Activated T-cell treated with anti-CD3 and anti-CD28 coated beads, Interleukin-2, amount 50 U/mL, for 72 hours (primary cell): ENCODE measurements around the gene ZFPM1. TPM values are rescaled to one million over a fixed set of nuclear protein-coding genes. Genes with fewer than 3 reads are reported as not detected.

Experiments
- ATAC-seq, 2 donors: fragments of 150-1000 bp; cut with Tn5 transposase; replicated peaks in 1 of 2; 2 replicates each; pipeline ENCODE4 v1.10.0; 2021; ENCODE audit warnings: moderate library complexity in 2 of 2, mild to moderate bottlenecking in 1 of 2
- DNase-seq, 2 donors: peaks; one replicate each; pipeline ENCODE4 v3.0.0; 2021 to 2022; ENCODE audit warnings: mixed read lengths in 1 of 2
- H3K27ac Mint-ChIP-seq: one replicate; pipeline ENCODE4 v1.8.0; 2022; ENCODE audit warnings: mild to moderate bottlenecking, moderate library complexity, mixed read lengths
- H3K27me3 Mint-ChIP-seq: one replicate; pipeline ENCODE4 v1.8.0; 2022; ENCODE audit warnings: low read depth, mixed read lengths
- H3K36me3 Mint-ChIP-seq, 2 donors: one replicate each; pipeline ENCODE4 v1.8.0; 2022; ENCODE audit warnings: mixed read lengths in 2 of 2, mild to moderate bottlenecking in 1 of 2; ENCODE audit not compliant: insufficient read depth in 2 of 2
- H3K4me1 Mint-ChIP-seq: one replicate; pipeline ENCODE4 v1.8.0; 2022; ENCODE audit warnings: low read depth, mixed read lengths
- H3K4me3 Mint-ChIP-seq, 2 donors: one replicate each; pipeline ENCODE4 v1.8.0; 2022; ENCODE audit warnings: mild to moderate bottlenecking in 2 of 2, mixed read lengths in 2 of 2, moderate library complexity in 2 of 2
- H3K9me3 Mint-ChIP-seq, 2 donors: one replicate each; pipeline ENCODE4 v1.8.0; 2022; ENCODE audit warnings: mixed read lengths in 2 of 2
- total RNA-seq, 2 donors: library from RNA; stranded (reverse); gene quantifications; one replicate each; pipeline ENCODE4 v1.2.3, GENCODE V29; 2022

The ZFPM1 gene
- total RNA-seq, 2 donors from 2014 or later: 12.2 to 13.8 TPM

- Mint-ChIP-seq H3K36me3 (no peaks in the 10 kb centered on the region), H3K9me3 (no peaks in the 10 kb centered on the region), H3K4me1 (no peaks in the 10 kb centered on the region), H3K4me3 (no peak overlapping the region), H3K27me3 (peaks cover 8% of the 10 kb centered on the region), H3K27ac (no peak overlapping the region)
- no peak for DNase-seq
- no peak for ATAC-seq
Observed at GRCh38 chr16:88432753-88433152, 20.3 kb upstream of the ZFPM1 start.

- Mint-ChIP-seq H3K4me3 (no peak overlapping the region), H3K9me3 (no peaks in the 10 kb centered on the region), H3K4me1 (no peaks in the 10 kb centered on the region), H3K27ac (no peak overlapping the region), H3K36me3 (no peaks in the 10 kb centered on the region), H3K27me3 (peaks cover 8% of the 10 kb centered on the region)
- no peak for ATAC-seq
- DNase-seq: no peak
Observed at GRCh38 chr16:88433632-88434352, 19.3 kb upstream of the ZFPM1 start.

- no peaks in the 10 kb centered on the region for H3K9me3 Mint-ChIP-seq
- H3K36me3 Mint-ChIP-seq: no peaks in the 10 kb centered on the region
Observed at GRCh38 chr16:88434353-88434690, 18.8 kb upstream of the ZFPM1 start.

GRCh38 chr16:88434746-88435145 is 18.3 kb upstream of the ZFPM1 start:
- H3K27me3 Mint-ChIP-seq: peaks cover 8% of the 10 kb centered on the region
- H3K4me3 Mint-ChIP-seq: no peak overlapping the region
- no peak overlapping the region for H3K27ac Mint-ChIP-seq
- no peaks in the 10 kb centered on the region for H3K4me1 Mint-ChIP-seq
- DNase-seq (no peak), ATAC-seq (no peak)
- H3K9me3 Mint-ChIP-seq: no peaks in the 10 kb centered on the region
- H3K36me3 Mint-ChIP-seq: no peaks in the 10 kb centered on the region

More at GRCh38 chr16:88434353-88434690, 18.8 kb upstream of the ZFPM1 start:
- H3K4me3 Mint-ChIP-seq: no peak overlapping the region
- H3K27me3 Mint-ChIP-seq: peaks cover 8% of the 10 kb centered on the region
- ATAC-seq (no peak), DNase-seq (no peak)
- H3K27ac Mint-ChIP-seq: no peak overlapping the region
- no peaks in the 10 kb centered on the region for H3K4me1 Mint-ChIP-seq

- no peak overlapping the region for H3K27ac Mint-ChIP-seq
- no peak overlapping the region for H3K4me3 Mint-ChIP-seq
- no peaks in the 10 kb centered on the region for H3K9me3 Mint-ChIP-seq
- no peak for DNase-seq
- no peaks in the 10 kb centered on the region for H3K4me1 Mint-ChIP-seq
- ATAC-seq: no peak
- no peaks in the 10 kb centered on the region for H3K36me3 Mint-ChIP-seq
- peaks cover 8% of the 10 kb centered on the region for H3K27me3 Mint-ChIP-seq
Observed at GRCh38 chr16:88435437-88436355, 17.4 kb upstream of the ZFPM1 start.

- Mint-ChIP-seq H3K27me3 (peaks cover 3% of the 10 kb centered on the region), H3K4me3 (no peak overlapping the region), H3K9me3 (no peaks in the 10 kb centered on the region), H3K27ac (no peak overlapping the region), H3K4me1 (no peaks in the 10 kb centered on the region), H3K36me3 (no peaks in the 10 kb centered on the region)
- ATAC-seq (no peak), DNase-seq (no peak)
Observed at GRCh38 chr16:88436796-88437195, 16.3 kb upstream of the ZFPM1 start.

- Mint-ChIP-seq H3K4me1 (no peaks in the 10 kb centered on the region), H3K27me3 (no peaks in the 10 kb centered on the region), H3K27ac (no peak overlapping the region), H3K9me3 (no peaks in the 10 kb centered on the region), H3K36me3 (no peaks in the 10 kb centered on the region), H3K4me3 (no peak overlapping the region)
- peak; percentile 62 to 71 for ATAC-seq
- DNase-seq: peak; percentile 73 to 79
Observed at GRCh38 chr16:88437367-88437964, 15.6 kb upstream of the ZFPM1 start.

- no peaks in the 10 kb centered on the region for H3K4me1 Mint-ChIP-seq
- H3K27ac Mint-ChIP-seq: no peak overlapping the region
- H3K9me3 Mint-ChIP-seq: no peaks in the 10 kb centered on the region
- ATAC-seq (no peak), DNase-seq (no peak)
- no peaks in the 10 kb centered on the region for H3K27me3 Mint-ChIP-seq
- no peaks in the 10 kb centered on the region for H3K36me3 Mint-ChIP-seq
- H3K4me3 Mint-ChIP-seq: no peak overlapping the region
Observed at GRCh38 chr16:88438084-88438870, 14.8 kb upstream of the ZFPM1 start.

GRCh38 chr16:88439016-88439415 is 14.1 kb upstream of the ZFPM1 start:
- Mint-ChIP-seq H3K4me3 (no peak overlapping the region), H3K27ac (no peak overlapping the region)

GRCh38 chr16:88439706-88440105 is 13.4 kb upstream of the ZFPM1 start:
- H3K4me3 Mint-ChIP-seq: no peak overlapping the region
- H3K9me3 Mint-ChIP-seq: no peaks in the 10 kb centered on the region
- H3K27me3 Mint-ChIP-seq: no peaks in the 10 kb centered on the region
- no peaks in the 10 kb centered on the region for H3K36me3 Mint-ChIP-seq
- H3K27ac Mint-ChIP-seq: no peak overlapping the region
- DNase-seq (no peak), ATAC-seq (no peak)
- no peaks in the 10 kb centered on the region for H3K4me1 Mint-ChIP-seq

More at GRCh38 chr16:88439016-88439415, 14.1 kb upstream of the ZFPM1 start:
- H3K36me3 Mint-ChIP-seq: no peaks in the 10 kb centered on the region
- H3K9me3 Mint-ChIP-seq: no peaks in the 10 kb centered on the region
- no peaks in the 10 kb centered on the region for H3K27me3 Mint-ChIP-seq
- no peaks in the 10 kb centered on the region for H3K4me1 Mint-ChIP-seq
- DNase-seq: no peak
- no peak for ATAC-seq

GRCh38 chr16:88440111-88440510 is 13.0 kb upstream of the ZFPM1 start:
- ATAC-seq: no peak
- no peak overlapping the region for H3K4me3 Mint-ChIP-seq

GRCh38 chr16:88440686-88441405 is 12.2 kb upstream of the ZFPM1 start:
- DNase-seq (no peak), ATAC-seq (no peak)
- Mint-ChIP-seq H3K36me3 (no peaks in the 10 kb centered on the region), H3K4me1 (no peaks in the 10 kb centered on the region), H3K27me3 (no peaks in the 10 kb centered on the region), H3K4me3 (no peak overlapping the region), H3K27ac (no peak overlapping the region), H3K9me3 (no peaks in the 10 kb centered on the region)

More at GRCh38 chr16:88440111-88440510, 13.0 kb upstream of the ZFPM1 start:
- no peaks in the 10 kb centered on the region for H3K36me3 Mint-ChIP-seq
- no peak overlapping the region for H3K27ac Mint-ChIP-seq
- no peaks in the 10 kb centered on the region for H3K4me1 Mint-ChIP-seq
- no peaks in the 10 kb centered on the region for H3K9me3 Mint-ChIP-seq
- no peaks in the 10 kb centered on the region for H3K27me3 Mint-ChIP-seq
- DNase-seq: no peak
